Measurements from ENCODE around the gene PLXNA1. TPM values are rescaled to one million over a fixed set of nuclear protein-coding genes. Genes with fewer than 3 reads are reported as not detected.

The PLXNA1 gene
- total RNA-seq, 1 experiment from 2014 or later = 80.6 TPM

DNA sequence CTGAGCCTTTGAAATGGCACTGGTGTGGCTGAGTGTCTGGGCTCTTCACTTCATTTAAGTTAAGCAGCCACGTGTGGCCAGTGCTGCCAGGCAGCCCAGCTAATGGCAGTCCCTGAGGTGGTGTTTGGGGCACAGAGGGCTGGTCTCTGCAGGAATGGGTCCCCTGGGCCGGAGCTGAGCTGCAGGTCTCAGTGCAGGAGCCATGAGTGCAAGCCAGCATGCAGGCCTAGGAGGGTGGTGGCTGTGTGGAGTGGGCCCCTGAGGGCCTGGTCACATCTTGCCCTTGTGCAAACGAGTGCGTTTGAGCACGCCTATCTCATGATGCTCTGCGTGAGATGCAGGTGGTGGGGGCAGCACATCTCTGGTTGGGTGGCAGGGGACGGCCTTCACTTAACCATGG lies 48.9 kb downstream of the PLXNA1 start:
- ChIA-PET POLR2A (no interaction called here), CTCF (no interaction called here)
- BruUV-seq (replicated peaks) = no TSS peak
- Histone ChIP-seq H3K4me1 (ENCODE audit: control insufficient read depth, insufficient read depth, low read length) (no peaks in the 10 kb centered on the region), H3K4me3 (ENCODE audit: low read depth in 2 of 2, low read length in 2 of 2) (no peak overlapping the region), H3K36me3 (ENCODE audit: control insufficient read depth, insufficient read depth, low read length) (no peaks in the 10 kb centered on the region), H3K27me3 (ENCODE audit: control insufficient read depth, insufficient read depth, low read length) (no peaks in the 10 kb centered on the region), H3K27ac (ENCODE audit: low read length) (no peak overlapping the region), H3K9me3 (ENCODE audit: control insufficient read depth, insufficient read depth, low read depth, low read length) (no peaks in the 10 kb centered on the region)
- intact Hi-C loops (cut with micrococcal nuclease; ENCODE audit: unreplicated experiment) = no loop called here
- TF ChIP-seq SIN3A (IDR thresholded peaks at IDR 0.05; ENCODE audit: borderline replicate concordance, insufficient read depth, low read depth, low read length) (no peak), TCF7L2 (IDR thresholded peaks at IDR 0.05; ENCODE audit: low read depth, low read length) (no peak), POLR2AphosphoS5 (IDR thresholded peaks at IDR 0.05; ENCODE audit: low read depth, low read length) (no peak)
- TF ChIP-seq, protein P1, sequence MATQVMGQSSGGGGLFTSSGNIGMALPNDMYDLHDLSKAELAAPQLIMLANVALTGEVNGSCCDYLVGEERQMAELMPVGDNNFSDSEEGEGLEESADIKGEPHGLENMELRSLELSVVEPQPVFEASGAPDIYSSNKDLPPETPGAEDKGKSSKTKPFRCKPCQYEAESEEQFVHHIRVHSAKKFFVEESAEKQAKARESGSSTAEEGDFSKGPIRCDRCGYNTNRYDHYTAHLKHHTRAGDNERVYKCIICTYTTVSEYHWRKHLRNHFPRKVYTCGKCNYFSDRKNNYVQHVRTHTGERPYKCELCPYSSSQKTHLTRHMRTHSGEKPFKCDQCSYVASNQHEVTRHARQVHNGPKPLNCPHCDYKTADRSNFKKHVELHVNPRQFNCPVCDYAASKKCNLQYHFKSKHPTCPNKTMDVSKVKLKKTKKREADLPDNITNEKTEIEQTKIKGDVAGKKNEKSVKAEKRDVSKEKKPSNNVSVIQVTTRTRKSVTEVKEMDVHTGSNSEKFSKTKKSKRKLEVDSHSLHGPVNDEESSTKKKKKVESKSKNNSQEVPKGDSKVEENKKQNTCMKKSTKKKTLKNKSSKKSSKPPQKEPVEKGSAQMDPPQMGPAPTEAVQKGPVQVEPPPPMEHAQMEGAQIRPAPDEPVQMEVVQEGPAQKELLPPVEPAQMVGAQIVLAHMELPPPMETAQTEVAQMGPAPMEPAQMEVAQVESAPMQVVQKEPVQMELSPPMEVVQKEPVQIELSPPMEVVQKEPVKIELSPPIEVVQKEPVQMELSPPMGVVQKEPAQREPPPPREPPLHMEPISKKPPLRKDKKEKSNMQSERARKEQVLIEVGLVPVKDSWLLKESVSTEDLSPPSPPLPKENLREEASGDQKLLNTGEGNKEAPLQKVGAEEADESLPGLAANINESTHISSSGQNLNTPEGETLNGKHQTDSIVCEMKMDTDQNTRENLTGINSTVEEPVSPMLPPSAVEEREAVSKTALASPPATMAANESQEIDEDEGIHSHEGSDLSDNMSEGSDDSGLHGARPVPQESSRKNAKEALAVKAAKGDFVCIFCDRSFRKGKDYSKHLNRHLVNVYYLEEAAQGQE (IDR thresholded peaks at IDR 0.05; ENCODE audit: insufficient read depth in 1 of 2, low read depth in 2 of 2, low read length in 1 of 2) = no peak
- TF ChIP-seq, protein P2, sequence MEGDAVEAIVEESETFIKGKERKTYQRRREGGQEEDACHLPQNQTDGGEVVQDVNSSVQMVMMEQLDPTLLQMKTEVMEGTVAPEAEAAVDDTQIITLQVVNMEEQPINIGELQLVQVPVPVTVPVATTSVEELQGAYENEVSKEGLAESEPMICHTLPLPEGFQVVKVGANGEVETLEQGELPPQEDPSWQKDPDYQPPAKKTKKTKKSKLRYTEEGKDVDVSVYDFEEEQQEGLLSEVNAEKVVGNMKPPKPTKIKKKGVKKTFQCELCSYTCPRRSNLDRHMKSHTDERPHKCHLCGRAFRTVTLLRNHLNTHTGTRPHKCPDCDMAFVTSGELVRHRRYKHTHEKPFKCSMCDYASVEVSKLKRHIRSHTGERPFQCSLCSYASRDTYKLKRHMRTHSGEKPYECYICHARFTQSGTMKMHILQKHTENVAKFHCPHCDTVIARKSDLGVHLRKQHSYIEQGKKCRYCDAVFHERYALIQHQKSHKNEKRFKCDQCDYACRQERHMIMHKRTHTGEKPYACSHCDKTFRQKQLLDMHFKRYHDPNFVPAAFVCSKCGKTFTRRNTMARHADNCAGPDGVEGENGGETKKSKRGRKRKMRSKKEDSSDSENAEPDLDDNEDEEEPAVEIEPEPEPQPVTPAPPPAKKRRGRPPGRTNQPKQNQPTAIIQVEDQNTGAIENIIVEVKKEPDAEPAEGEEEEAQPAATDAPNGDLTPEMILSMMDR (IDR thresholded peaks at IDR 0.05) = no peak
- in situ Hi-C loops (cut with HindIII; ENCODE audit: low pct_unique_long_range_greater_than_20kb, low sequenced_read_pairs) = no loop called here
- ATAC-seq = no peak
- no peak for DNase-seq (ENCODE audit: low read depth, low spot score)

DNA sequence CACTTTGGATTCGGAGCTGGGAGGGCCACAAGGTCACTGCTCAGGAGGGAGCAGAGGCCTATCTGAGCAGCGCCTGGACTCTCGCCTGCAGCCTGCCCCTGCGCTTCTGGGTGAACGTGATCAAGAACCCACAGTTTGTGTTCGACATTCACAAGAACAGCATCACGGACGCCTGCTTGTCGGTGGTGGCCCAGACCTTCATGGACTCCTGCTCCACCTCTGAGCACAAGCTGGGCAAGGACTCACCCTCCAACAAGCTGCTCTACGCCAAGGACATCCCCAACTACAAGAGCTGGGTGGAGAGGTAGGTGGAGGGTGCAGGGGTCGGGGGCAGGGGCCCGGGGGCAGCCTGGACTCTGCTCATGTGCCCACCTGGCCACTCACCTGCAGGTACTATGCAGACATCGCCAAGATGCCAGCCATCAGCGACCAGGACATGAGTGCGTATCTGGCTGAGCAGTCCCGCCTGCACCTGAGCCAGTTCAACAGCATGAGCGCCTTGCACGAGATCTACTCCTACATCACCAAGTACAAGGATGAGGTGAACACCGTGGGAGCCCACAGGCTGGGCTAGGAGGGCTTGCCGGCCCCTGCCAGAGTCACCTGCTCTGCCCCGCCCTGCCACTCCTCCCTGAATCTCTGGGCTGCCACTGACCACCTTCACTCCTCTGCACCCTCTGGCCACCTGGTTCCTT lies 49.5 kb downstream of the PLXNA1 start:
- CTCF ChIA-PET = no interaction called here
- no peak for DNase-seq (ENCODE audit: low read depth, low spot score)
- H3K36me3 ChIP-seq (ENCODE audit: control insufficient read depth, insufficient read depth, low read length) = no peaks in the 10 kb centered on the region

More for the DNA sequence above, 49.5 kb downstream of the PLXNA1 start:
- no TSS peak for BruUV-seq (replicated peaks)
- Histone ChIP-seq H3K9me3 (ENCODE audit: control insufficient read depth, insufficient read depth, low read depth, low read length) (no peaks in the 10 kb centered on the region), H3K4me1 (ENCODE audit: control insufficient read depth, insufficient read depth, low read length) (no peaks in the 10 kb centered on the region), H3K4me3 (ENCODE audit: low read depth in 2 of 2, low read length in 2 of 2) (no peak overlapping the region), H3K27me3 (ENCODE audit: control insufficient read depth, insufficient read depth, low read length) (no peaks in the 10 kb centered on the region), H3K27ac (ENCODE audit: low read length) (no peak overlapping the region)
- ATAC-seq = no peak
- intact Hi-C loops (cut with micrococcal nuclease; ENCODE audit: unreplicated experiment) (no loop called here), in situ Hi-C loops (cut with HindIII; ENCODE audit: low pct_unique_long_range_greater_than_20kb, low sequenced_read_pairs) (no loop called here)
- TF ChIP-seq, protein P1 (IDR thresholded peaks at IDR 0.05; ENCODE audit: insufficient read depth in 1 of 2, low read depth in 2 of 2, low read length in 1 of 2) = no peak
- TF ChIP-seq SIN3A (IDR thresholded peaks at IDR 0.05; ENCODE audit: borderline replicate concordance, insufficient read depth, low read depth, low read length) = no peak
- TF ChIP-seq, protein P2 (IDR thresholded peaks at IDR 0.05) = no peak
- TF ChIP-seq POLR2AphosphoS5 (IDR thresholded peaks at IDR 0.05; ENCODE audit: low read depth, low read length) = no peak
- TF ChIP-seq TCF7L2 (IDR thresholded peaks at IDR 0.05; ENCODE audit: low read depth, low read length) = no peak
- POLR2A ChIA-PET = no interaction called here

Measured in Panc1 (cell line).